Left lung (tissue), 10 donors: Measurements from ENCODE around the gene TTC21A. TPM values are rescaled to one million over a fixed set of nuclear protein-coding genes. Genes with fewer than 3 reads are reported as not detected.

Experiments used
- ATAC-seq: fragments of 200-7000 bp; cut with Tn5 transposase; one replicate; pipeline ENCODE4 v1.9.1; 2020; ENCODE audit warnings: moderate library complexity
- DNase-seq, 4 donors: peaks; one replicate each; pipeline ENCODE4 v3.0.0-alpha.2; 2013 to 2020
- H3K27ac ChIP-seq, 2 donors: fragments of 200-600 bp; sonication (generic) in 1 of 2; one replicate each; pipeline versions ENCODE4 v1.5.0 to v1.8.0; 2020 to 2021
- H3K27me3 ChIP-seq, 2 donors: fragments of 200-600 bp; sonication (generic) in 1 of 2; one replicate each; pipeline versions ENCODE4 v1.5.0 to v1.8.0; 2020 to 2021
- H3K36me3 ChIP-seq, 2 donors: fragments of 200-600 bp; sonication (generic) in 1 of 2; one replicate each; pipeline versions ENCODE4 v1.5.0 to v1.8.0; 2020 to 2021
- H3K4me1 ChIP-seq, 2 donors: fragments of 200-600 bp; one replicate each; pipeline ENCODE4 v1.8.0; 2021
- H3K4me3 ChIP-seq, 2 donors: fragments of 200-600 bp; sonication (generic) in 1 of 2; one replicate each; pipeline versions ENCODE4 v1.5.0 to v1.8.0; 2020 to 2021; ENCODE audit warnings: mild to moderate bottlenecking in 1 of 2
- H3K9me3 ChIP-seq, 2 donors: fragments of 200-600 bp; sonication (generic) in 1 of 2; one replicate each; pipeline versions ENCODE4 v1.5.0 to v1.8.0; 2020 to 2021
- CTCF ChIP-seq, 2 donors: fragments of 200-600 bp; sonication (generic) in 1 of 2; IDR thresholded peaks; one replicate each; pipeline versions ENCODE4 v1.5.0 to v1.8.0; 2021; ENCODE audit warnings: antibody characterized with exemption in 2 of 2
- intact Hi-C, 2 donors: fragments of 100-400 bp; cut with DNase I; formaldehyde crosslinking; loops; one replicate each; pipeline versions ENCODE4 v1.11.2 to v1.14.2; 2022
- polyA plus RNA-seq, 6 donors: library from polyadenylated mRNA; unstranded; fragments of 120-200 nt; gene quantifications; one replicate each; pipeline ENCODE4 v1.2.1, GENCODE V29; 2013; ENCODE audit not compliant: insufficient read length in 6 of 6
- total RNA-seq, 2 donors: library from RNA; stranded (reverse); fragmentation: NEBNext Ultra II Directional; extraction: Animal tissue kit (Norgen Biotek cat#: 25700); gene quantifications; one replicate each; pipeline ENCODE4 v1.2.1, GENCODE V29; 2021
- donor health status: DM: no; HTN: yes; CAD: no.
- donor health status: DM: no; HTN: no; CAD: no.

Gene TTC21A
- total and polyA plus RNA-seq, 8 donors, result 7.1 to 21.8 (median 14.3) TPM

DNA sequence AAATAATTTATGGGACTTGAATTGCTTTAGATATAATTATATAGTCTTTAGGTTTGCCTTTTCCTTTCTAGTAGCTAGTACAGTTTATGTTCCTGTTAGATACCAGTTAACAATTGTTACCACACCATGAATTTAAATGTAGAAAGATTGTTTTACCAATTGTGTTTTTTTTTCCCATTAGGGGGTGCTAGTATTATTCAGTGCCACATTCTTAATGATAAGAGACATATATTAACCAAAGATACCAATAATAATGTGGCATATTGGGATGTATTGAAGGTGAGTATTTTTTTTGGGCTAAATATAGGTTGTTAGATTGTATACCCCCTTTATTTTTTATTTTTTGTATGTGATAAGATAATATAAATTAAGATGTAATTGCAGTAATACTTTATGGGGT, 27.9 kb upstream of the TTC21A start:
- no peak overlapping the region for H3K27ac ChIP-seq
- no peak for TF ChIP-seq CTCF (IDR thresholded peaks at IDR 0.05)
- ATAC-seq (no peak), DNase-seq (no peak)
- no peaks in the 10 kb centered on the region for H3K27me3 ChIP-seq
- H3K4me3 ChIP-seq, result no peak overlapping the region
- intact Hi-C loops, result no loop called here
- no peaks in the 10 kb centered on the region for H3K4me1 ChIP-seq
- H3K9me3 ChIP-seq, result no peaks in the 10 kb centered on the region
- H3K36me3 ChIP-seq, result peaks cover 0 to 47% of the 10 kb centered on the region in 2 donors

DNA sequence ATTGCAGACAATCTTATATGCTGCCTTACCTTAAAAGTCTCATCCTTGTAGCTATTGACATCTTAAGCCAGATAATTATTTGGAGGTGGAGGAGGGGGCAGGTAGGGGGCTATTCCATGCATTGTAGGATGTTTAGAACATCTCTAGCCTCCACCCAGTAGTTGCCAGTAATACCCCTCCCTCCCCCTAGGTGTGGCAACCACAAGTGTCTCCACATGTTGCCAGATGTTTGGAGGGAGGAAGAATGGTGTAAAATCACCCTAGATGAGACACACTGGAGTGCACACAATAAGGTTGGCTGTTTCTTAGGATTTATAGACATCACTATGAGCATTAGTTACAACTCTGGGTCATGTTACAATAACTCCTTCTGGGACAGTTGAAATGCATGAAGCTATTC, 27.5 kb upstream of the TTC21A start:
- intact Hi-C loops, result no loop called here
- Histone ChIP-seq H3K36me3 (peaks cover 0 to 47% of the 10 kb centered on the region in 2 donors), H3K9me3 (no peaks in the 10 kb centered on the region), H3K4me3 (no peak overlapping the region), H3K27ac (no peak overlapping the region), H3K4me1 (no peaks in the 10 kb centered on the region), H3K27me3 (no peaks in the 10 kb centered on the region)
- DNase-seq (no peak), ATAC-seq (no peak)
- TF ChIP-seq CTCF (IDR thresholded peaks at IDR 0.05), result no peak

DNA sequence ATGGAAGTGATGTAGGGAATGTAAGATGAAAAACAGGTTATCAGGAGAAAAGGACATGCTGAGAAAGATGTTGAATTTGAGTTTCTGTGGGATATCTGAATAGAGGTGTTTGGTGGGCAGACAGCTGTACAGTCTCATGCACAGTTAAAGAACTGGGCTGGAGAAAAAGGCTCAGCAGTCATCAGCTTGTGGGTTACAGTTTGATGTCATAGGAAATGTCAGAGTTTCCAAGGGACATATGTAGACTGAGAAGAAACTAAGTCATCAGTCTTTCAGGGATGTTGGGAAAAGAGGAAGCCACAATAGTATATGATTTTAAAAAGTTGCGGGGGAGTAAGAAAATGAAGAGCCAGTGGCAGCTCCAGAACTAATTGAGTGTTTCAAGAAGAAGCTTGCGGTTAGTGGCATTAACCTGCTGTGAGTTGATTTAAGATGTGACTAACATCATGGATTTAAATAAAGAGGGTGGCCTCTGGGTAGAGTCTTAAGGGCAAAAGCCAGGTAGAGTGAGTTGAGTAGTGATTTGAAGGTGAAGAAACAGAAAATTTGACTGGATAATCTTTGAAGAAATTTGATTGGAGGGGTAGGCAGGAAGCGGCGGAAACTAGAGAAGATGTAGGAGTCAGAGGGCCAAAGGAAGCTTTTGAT, 24.7 kb upstream of the TTC21A start:
- Histone ChIP-seq H3K4me3 (no peak overlapping the region), H3K27me3 (no peaks in the 10 kb centered on the region), H3K4me1 (no peaks in the 10 kb centered on the region), H3K36me3 (peaks cover 0 to 45% of the 10 kb centered on the region in 2 donors), H3K9me3 (no peaks in the 10 kb centered on the region), H3K27ac (no peak overlapping the region)
- intact Hi-C loops, result no loop called here
- ATAC-seq (no peak), DNase-seq (no peak)
- no peak for TF ChIP-seq CTCF (IDR thresholded peaks at IDR 0.05)

DNA sequence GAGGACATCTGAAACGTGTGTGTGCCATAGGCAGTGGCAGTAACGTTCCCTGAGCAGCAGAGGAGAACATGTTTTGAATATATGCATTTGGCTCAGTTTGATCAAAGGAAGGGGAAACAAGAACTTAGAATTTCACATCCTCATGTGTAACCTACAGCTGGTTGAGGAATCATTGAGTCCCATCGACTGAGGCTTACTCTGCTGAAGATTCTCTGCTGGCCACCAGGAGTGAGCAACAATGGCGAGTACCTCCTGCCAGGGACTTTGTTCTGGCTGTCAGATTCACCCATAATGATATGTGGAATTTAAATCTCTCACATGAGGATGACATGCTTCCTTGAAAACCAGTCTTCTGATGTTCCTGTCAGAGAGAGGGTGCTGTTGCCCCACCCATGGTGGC, 21.3 kb upstream of the TTC21A start:
- no peaks in the 10 kb centered on the region for H3K4me1 ChIP-seq
- no peaks in the 10 kb centered on the region for H3K9me3 ChIP-seq
- ATAC-seq (no peak), DNase-seq (no peak)
- H3K27me3 ChIP-seq, result no peaks in the 10 kb centered on the region
- TF ChIP-seq CTCF (IDR thresholded peaks at IDR 0.05), result no peak
- intact Hi-C loops, result no loop called here
- no peak overlapping the region for H3K4me3 ChIP-seq
- H3K27ac ChIP-seq, result no peak overlapping the region
- H3K36me3 ChIP-seq, result peaks cover 0 to 65% of the 10 kb centered on the region in 2 donors

GRCh38 chr3:39088456-39088855, 19.0 kb upstream of the TTC21A start:
- Histone ChIP-seq H3K27ac (no peak overlapping the region), H3K27me3 (no peaks in the 10 kb centered on the region), H3K9me3 (no peaks in the 10 kb centered on the region), H3K4me1 (no peaks in the 10 kb centered on the region), H3K36me3 (peaks cover 0 to 87% of the 10 kb centered on the region in 2 donors), H3K4me3 (no peak overlapping the region)
- TF ChIP-seq CTCF (IDR thresholded peaks at IDR 0.05), result no peak
- no peak for ATAC-seq
- intact Hi-C loops, result no loop called here
- DNase-seq, result no peak
